Endothelial cell of umbilical vein (primary cell): ENCODE results near the gene PFDN4. TPM values are rescaled to one million over a fixed set of nuclear protein-coding genes. Genes with fewer than 3 reads are reported as not detected.

Experiments used
- BruUV-seq: library from RNA; stranded (reverse); fragments of 400-500 nt; replicated peaks from 2 replicates; lab custom pipeline; 2021; lab: Mats Ljungman, UMichigan
- CTCF ChIA-PET: fragments of 300-600, 350-600 bp; sonication (Branson Sonifier 250); formaldehyde crosslinking; loops from one replicate; lab custom pipeline; 2021; ENCODE audit warnings: antibody characterized with exemption, inconsistent platforms; lab: Charles Lee
- POLR2A ChIA-PET: fragments of 300-600, 350-600 bp; sonication (Branson Sonifier 250); formaldehyde crosslinking; loops from one replicate; lab custom pipeline; 2021; ENCODE audit warnings: antibody characterized with exemption, inconsistent platforms; lab: Charles Lee
- DNase-seq: peaks from one replicate; pipeline ENCODE4 v3.0.0-alpha.2; 2011; ENCODE audit warnings: low read depth, low spot score
- FAIRE-seq: peaks from 2 replicates; lab custom pipeline; 2011; peaks lifted over from hg19 to GRCh38; lab: Jason Lieb, UNC
- H2AFZ ChIP-seq: 2 replicates; pipeline ENCODE4 v1.6.0; 2012; ENCODE audit warnings: low read depth, low read length, control low read depth, inconsistent platforms
- H3K27ac ChIP-seq: 2 replicates; pipeline ENCODE4 v1.5.1; 2011; ENCODE audit warnings: low read depth, mild to moderate bottlenecking, control low read depth, low read length, moderate library complexity; ENCODE audit not compliant: insufficient read depth
- H3K27me3 ChIP-seq, 2 experiments: 2 replicates each; pipeline versions ENCODE4 v1.6.0 to v1.6.1; 2011; ENCODE audit warnings: low read length in 2 of 2, mixed read lengths in 1 of 2; ENCODE audit not compliant: control insufficient read depth in 2 of 2, insufficient read depth in 2 of 2
- H3K36me3 ChIP-seq, 2 experiments: 2 replicates in 1 of 2; 3 replicates in 1 of 2; pipeline ENCODE4 v1.5.1; 2011; ENCODE audit warnings: low read length in 2 of 2, mild to moderate bottlenecking in 1 of 2, moderate library complexity in 1 of 2; ENCODE audit not compliant: control insufficient read depth in 2 of 2, insufficient read depth in 2 of 2; ENCODE audit errors: extremely low read depth in 1 of 2
- H3K4me1 ChIP-seq: 3 replicates; pipeline ENCODE4 v1.5.1; 2011; ENCODE audit warnings: mild to moderate bottlenecking, low read length; ENCODE audit not compliant: control insufficient read depth, insufficient read depth; ENCODE audit errors: extremely low read depth
- H3K4me2 ChIP-seq: 2 replicates; pipeline ENCODE4 v1.6.1; 2011; ENCODE audit warnings: low read length, control low read depth, mixed read lengths; ENCODE audit not compliant: insufficient read depth
- H3K4me3 ChIP-seq, 3 experiments: fragments of 200-600 bp in 1 of 3; sonication (generic), shearing (Covaris generic) in 1 of 3; replicated peaks in 1 of 3; 2 replicates each; pipeline ENCODE4 v1.5.1; 2011 to 2016; ENCODE audit warnings: control low read depth in 3 of 3, low read length in 3 of 3, mild to moderate bottlenecking in 2 of 3, inconsistent platforms in 1 of 3, low read depth in 1 of 3, moderate library complexity in 1 of 3; ENCODE audit not compliant: insufficient read depth in 1 of 3
- H3K79me2 ChIP-seq: 2 replicates; pipeline ENCODE4 v1.6.0; 2012; ENCODE audit warnings: low read length, inconsistent platforms; ENCODE audit not compliant: control insufficient read depth, insufficient read depth
- H3K9ac ChIP-seq: replicated peaks from 2 replicates; pipeline ENCODE3; 2011; ENCODE audit warnings: low read length, control low read depth; ENCODE audit not compliant: insufficient read depth; ENCODE audit errors: extremely low read depth
- H3K9me1 ChIP-seq: replicated peaks from 3 replicates; pipeline ENCODE4 v1.6.0; 2011; ENCODE audit warnings: mild to moderate bottlenecking, low read length; ENCODE audit not compliant: control insufficient read depth, insufficient read depth; ENCODE audit errors: extremely low read depth
- H3K9me3 ChIP-seq: replicated peaks from 2 replicates; pipeline ENCODE4 v1.5.1; 2012; ENCODE audit warnings: low read length, inconsistent platforms; ENCODE audit not compliant: control insufficient read depth, insufficient read depth
- H4K20me1 ChIP-seq: replicated peaks from 2 replicates; pipeline ENCODE3; 2011; ENCODE audit warnings: mild to moderate bottlenecking, low read length; ENCODE audit not compliant: control insufficient read depth, insufficient read depth; ENCODE audit errors: extremely low read depth
- EZH2 ChIP-seq: IDR thresholded peaks from 2 replicates; pipeline ENCODE4 v1.6.1; 2012; ENCODE audit warnings: borderline replicate concordance, low read depth, mild to moderate bottlenecking, moderate library complexity, low read length, inconsistent platforms; ENCODE audit not compliant: severe bottlenecking
- FOS ChIP-seq: IDR thresholded peaks from 2 replicates; pipeline ENCODE4 v1.6.1; 2011; ENCODE audit warnings: mild to moderate bottlenecking, low read length, moderate library complexity, borderline replicate concordance; ENCODE audit not compliant: insufficient read depth
- GATA2 ChIP-seq: IDR thresholded peaks from 2 replicates; pipeline ENCODE4 v1.7.0; 2011; ENCODE audit warnings: low read depth, mild to moderate bottlenecking, moderate library complexity, mixed read lengths, low read length; ENCODE audit not compliant: insufficient read length, insufficient read depth
- JUN ChIP-seq: IDR thresholded peaks from 2 replicates; pipeline ENCODE4 v1.6.1; 2011; ENCODE audit warnings: borderline replicate concordance, low read depth; ENCODE audit not compliant: insufficient read length, insufficient read depth
- MYC ChIP-seq: IDR thresholded peaks from one replicate; pipeline ENCODE4 v1.6.1; 2011; ENCODE audit warnings: mild to moderate bottlenecking, low read depth, low read length
- POLR2A ChIP-seq: IDR thresholded peaks from 2 replicates; pipeline ENCODE4 v1.6.1; 2012; ENCODE audit warnings: low read depth, mild to moderate bottlenecking, control low read depth, low read length
- POLR2AphosphoS5 ChIP-seq: IDR thresholded peaks from 2 replicates; pipeline ENCODE4 v1.6.1; 2012; ENCODE audit warnings: low read depth, mild to moderate bottlenecking, control low read depth, low read length, moderate library complexity; ENCODE audit not compliant: insufficient read depth
- dilution Hi-C: fragments of 300-500 bp; cut with MboI; formaldehyde crosslinking; loops from one replicate; pipeline ENCODE4 v1.15.0; 2019; ENCODE audit warnings: low sequenced_read_pairs; ENCODE audit not compliant: extremely low pct_ligation_motif_present
- intact Hi-C: fragments of 100-400 bp; cut with micrococcal nuclease; formaldehyde crosslinking; loops from one replicate; pipeline ENCODE4 v1.10.0; 2022
- polyA plus RNA-seq, 4 experiments: library from polyadenylated mRNA; depleted of rRNA in 3 of 4; stranded (reverse) in 3 of 4; unstranded in 1 of 4; fragments of >200 nt; gene quantifications; 2 replicates each; pipeline versions ENCODE4 v1.2.1 to v1.2.3, GENCODE V29; 2011 to 2012; ENCODE audit warnings: missing spikeins in 1 of 4
- total RNA-seq: library from RNA; stranded (reverse); gene quantifications from 2 replicates; pipeline ENCODE4 v1.2.3, GENCODE V29; 2021
- TF ChIP-seq, protein P1 (sequence below), 2 donors: IDR thresholded peaks; 1 replicate in 1 of 2; 2 replicates in 1 of 2; pipeline ENCODE4 v1.5.1; 2011; ENCODE audit warnings: low read length in 2 of 2, mild to moderate bottlenecking in 2 of 2, moderate library complexity in 2 of 2, control low read depth in 1 of 2, inconsistent platforms in 1 of 2, low read depth in 1 of 2; ENCODE audit not compliant: insufficient read depth in 1 of 2; ENCODE audit errors: extremely low read depth in 1 of 2
- TF ChIP-seq, protein P2 (sequence below): IDR thresholded peaks from 2 replicates; pipeline ENCODE4 v1.6.1; 2011; ENCODE audit not compliant: insufficient read depth, insufficient read length

Gene PFDN4
- total and polyA plus RNA-seq, 2 donors (not counting 3 experiments of a cell fraction or from before 2014, with no cell fraction given): 17.5 to 44.2 TPM

DNA sequence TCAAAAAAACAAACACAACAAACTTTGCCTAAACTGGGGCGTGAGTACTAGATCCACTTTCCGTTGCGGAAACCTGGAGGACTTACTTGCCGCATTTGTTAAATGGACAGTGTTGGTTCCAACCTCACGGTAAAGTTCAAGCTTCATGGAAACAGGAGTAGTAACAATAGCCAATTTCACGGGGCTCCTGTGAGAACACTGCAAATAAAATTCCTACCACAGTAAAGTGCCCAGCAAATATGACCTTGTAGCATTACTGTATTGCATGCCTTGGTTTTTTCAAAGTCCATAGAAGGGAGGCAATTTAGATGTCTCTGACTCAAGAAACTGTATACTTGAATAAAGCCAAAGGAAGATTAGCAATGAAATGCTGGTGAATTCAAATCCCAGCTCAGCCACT, 30.5 kb upstream of the PFDN4 start:
- Histone ChIP-seq H3K4me1 (no peaks in the 10 kb centered on the region), H2AFZ (no peak overlapping the region), H3K4me3 (no peak overlapping the region), H3K4me2 (no peak overlapping the region), H3K36me3 (no peaks in the 10 kb centered on the region), H3K27me3 (peaks cover 27 to 40% of the 10 kb centered on the region in 2 experiments), H3K9ac (no peak overlapping the region), H3K9me3 (no peaks in the 10 kb centered on the region), H3K9me1 (no peaks in the 10 kb centered on the region), H3K79me2 (no peaks in the 10 kb centered on the region), H3K27ac (no peak overlapping the region), H4K20me1 (no peaks in the 10 kb centered on the region)
- no TSS peak for BruUV-seq
- DNase-seq (no peak), FAIRE-seq (no peak)
- dilution Hi-C loops: no loop called here
- CTCF ChIA-PET: no interaction called here
- POLR2A ChIA-PET: no interaction called here
- TF ChIP-seq POLR2AphosphoS5 (no peak), POLR2A (no peak), JUN (no peak), FOS (no peak), GATA2 (no peak), MYC (no peak), EZH2 (no peak)
- TF ChIP-seq, protein P1, sequence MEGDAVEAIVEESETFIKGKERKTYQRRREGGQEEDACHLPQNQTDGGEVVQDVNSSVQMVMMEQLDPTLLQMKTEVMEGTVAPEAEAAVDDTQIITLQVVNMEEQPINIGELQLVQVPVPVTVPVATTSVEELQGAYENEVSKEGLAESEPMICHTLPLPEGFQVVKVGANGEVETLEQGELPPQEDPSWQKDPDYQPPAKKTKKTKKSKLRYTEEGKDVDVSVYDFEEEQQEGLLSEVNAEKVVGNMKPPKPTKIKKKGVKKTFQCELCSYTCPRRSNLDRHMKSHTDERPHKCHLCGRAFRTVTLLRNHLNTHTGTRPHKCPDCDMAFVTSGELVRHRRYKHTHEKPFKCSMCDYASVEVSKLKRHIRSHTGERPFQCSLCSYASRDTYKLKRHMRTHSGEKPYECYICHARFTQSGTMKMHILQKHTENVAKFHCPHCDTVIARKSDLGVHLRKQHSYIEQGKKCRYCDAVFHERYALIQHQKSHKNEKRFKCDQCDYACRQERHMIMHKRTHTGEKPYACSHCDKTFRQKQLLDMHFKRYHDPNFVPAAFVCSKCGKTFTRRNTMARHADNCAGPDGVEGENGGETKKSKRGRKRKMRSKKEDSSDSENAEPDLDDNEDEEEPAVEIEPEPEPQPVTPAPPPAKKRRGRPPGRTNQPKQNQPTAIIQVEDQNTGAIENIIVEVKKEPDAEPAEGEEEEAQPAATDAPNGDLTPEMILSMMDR (IDR thresholded peaks at IDR 0.05; ENCODE audit: extremely low read depth in 1 of 2, insufficient read depth in 1 of 2, low read depth in 1 of 2, low read length in 2 of 2): no peak
- TF ChIP-seq, protein P2, sequence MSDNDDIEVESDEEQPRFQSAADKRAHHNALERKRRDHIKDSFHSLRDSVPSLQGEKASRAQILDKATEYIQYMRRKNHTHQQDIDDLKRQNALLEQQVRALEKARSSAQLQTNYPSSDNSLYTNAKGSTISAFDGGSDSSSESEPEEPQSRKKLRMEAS: no peak
- intact Hi-C loops: no loop called here
